SK-N-SH (cell line): ENCODE results near the gene KIF18A. TPM values are rescaled to one million over a fixed set of nuclear protein-coding genes. Genes with fewer than 3 reads are reported as not detected.

Experiments used
- CTCF ChIA-PET: fragments of 300-600, 350-600 bp; formaldehyde crosslinking; extraction: SDS; loops from one replicate; lab custom pipeline; 2021; lab: Yijun Ruan, JAX
- POLR2A ChIA-PET: fragments of 350-600 bp; sonication (Branson Sonifier 250); formaldehyde crosslinking; extraction: SDS; loops from one replicate; lab custom pipeline; 2020; ENCODE audit warnings: antibody characterized with exemption, inconsistent platforms; lab: Yijun Ruan, JAX
- DNase-seq: peaks from one replicate; pipeline ENCODE4 v3.0.0; 2012
- H2AFZ ChIP-seq: fragments of 200-600 bp; sonication (generic); 2 replicates; pipeline ENCODE4 v1.8.1; 2016; ENCODE audit warnings: antibody characterized with exemption, mild to moderate bottlenecking, low read depth
- H3F3A ChIP-seq: fragments of 200-600 bp; sonication (generic); replicated peaks from 2 replicates; pipeline ENCODE3; 2016; ENCODE audit warnings: antibody characterized with exemption, mild to moderate bottlenecking; ENCODE audit not compliant: insufficient read depth
- H3K27ac ChIP-seq, 2 experiments: fragments of 200-500 bp in 1 of 2; fragments of 200-600 bp in 1 of 2; sonication (Bioruptor generic) in 1 of 2; sonication (generic), shearing (Covaris generic) in 1 of 2; 2 replicates each; pipeline versions ENCODE4 v1.5.1 to v1.6.1; 2014 to 2016; ENCODE audit warnings: low read depth in 2 of 2, inconsistent platforms in 1 of 2, low read length in 1 of 2, mild to moderate bottlenecking in 1 of 2, mixed read lengths in 1 of 2
- H3K27me3 ChIP-seq: fragments of 200-600 bp; sonication (generic), shearing (Covaris generic); 2 replicates; pipeline ENCODE4 v1.6.1; 2016; ENCODE audit warnings: mixed run types; ENCODE audit not compliant: insufficient read depth
- H3K36me3 ChIP-seq, 2 experiments: fragments of 200-500 bp in 1 of 2; fragments of 200-600 bp in 1 of 2; sonication (Bioruptor generic) in 1 of 2; sonication (generic) in 1 of 2; replicated peaks in 1 of 2; 2 replicates each; pipeline versions ENCODE3 to v1.5.1; 2014 to 2016; ENCODE audit warnings: low read length in 1 of 2, mild to moderate bottlenecking in 1 of 2; ENCODE audit not compliant: insufficient read depth in 2 of 2, control insufficient read depth in 1 of 2
- H3K4me1 ChIP-seq, 2 experiments: fragments of 200-500 bp in 1 of 2; fragments of 200-600 bp in 1 of 2; sonication (Bioruptor generic) in 1 of 2; sonication (generic), shearing (Covaris generic) in 1 of 2; 2 replicates each; pipeline versions ENCODE4 v1.5.1 to v1.6.1; 2014 to 2016; ENCODE audit warnings: low read depth in 1 of 2, low read length in 1 of 2, mixed run types in 1 of 2; ENCODE audit not compliant: insufficient read depth in 2 of 2, control insufficient read depth in 1 of 2
- H3K4me2 ChIP-seq: fragments of 200-600 bp; sonication (generic), shearing (Covaris generic); 2 replicates; pipeline ENCODE4 v1.6.1; 2017; ENCODE audit warnings: mixed run types
- H3K4me3 ChIP-seq, 2 experiments: fragments of 200-500 bp in 1 of 2; fragments of 200-600 bp in 1 of 2; sonication (Bioruptor generic) in 1 of 2; sonication (generic), shearing (Covaris generic) in 1 of 2; 2 replicates each; pipeline versions ENCODE4 v1.5.1 to v1.8.1; 2014 to 2016; ENCODE audit warnings: low read depth in 2 of 2, inconsistent platforms in 1 of 2, low read length in 1 of 2, mild to moderate bottlenecking in 1 of 2, mixed read lengths in 1 of 2, moderate library complexity in 1 of 2
- H3K79me2 ChIP-seq: fragments of 200-600 bp; sonication (generic); 2 replicates; pipeline ENCODE4 v1.8.1; 2017; ENCODE audit warnings: mild to moderate bottlenecking; ENCODE audit not compliant: insufficient read depth
- H3K9ac ChIP-seq: fragments of 200-600 bp; sonication (generic); 2 replicates; pipeline ENCODE4 v1.6.1; 2017; ENCODE audit warnings: mixed run types
- H3K9me2 ChIP-seq: fragments of 200-600 bp; sonication (generic); 2 replicates; pipeline ENCODE4 v1.6.1; 2017; ENCODE audit warnings: mixed run types
- H3K9me3 ChIP-seq: fragments of 200-600 bp; sonication (generic); 2 replicates; pipeline ENCODE4 v1.6.1; 2017; ENCODE audit warnings: mixed run types, mild to moderate bottlenecking, moderate library complexity
- H4K20me1 ChIP-seq: fragments of 200-600 bp; sonication (generic); 2 replicates; pipeline ENCODE4 v1.6.1; 2017; ENCODE audit warnings: mild to moderate bottlenecking, mixed run types; ENCODE audit not compliant: insufficient read depth
- CTCF ChIP-seq: fragments of 200-600 bp; sonication (generic); IDR thresholded peaks from 2 replicates; pipeline ENCODE4 v1.6.1; 2017; ENCODE audit warnings: antibody characterized with exemption, mild to moderate bottlenecking, moderate library complexity
- ELF1 ChIP-seq: IDR thresholded peaks from 2 replicates; pipeline ENCODE4 v1.4.0; 2012
- EP300 ChIP-seq, 2 experiments: IDR thresholded peaks; 2 replicates each; pipeline versions ENCODE4 v1.4.0 to v1.6.1; 2012; ENCODE audit warnings: borderline replicate concordance in 1 of 2, low read depth in 1 of 2, low read length in 1 of 2
- FOSL2 ChIP-seq: IDR thresholded peaks from 2 replicates; pipeline ENCODE4 v1.4.0; 2012; ENCODE audit warnings: low read depth, mild to moderate bottlenecking, moderate library complexity, borderline replicate concordance
- FOXM1 ChIP-seq: IDR thresholded peaks from 2 replicates; pipeline ENCODE4 v1.4.0; 2012; ENCODE audit warnings: low read depth, mild to moderate bottlenecking
- IRF3 ChIP-seq: fragments of 150-350 bp; IDR thresholded peaks from 2 replicates; pipeline ENCODE4 v1.6.1; 2016; ENCODE audit warnings: mild to moderate bottlenecking, low read depth, low read length
- MEF2A ChIP-seq: IDR thresholded peaks from 2 replicates; pipeline ENCODE4 v1.4.0; 2012; ENCODE audit warnings: low read depth, borderline replicate concordance
- MXI1 ChIP-seq: IDR thresholded peaks from 2 replicates; pipeline ENCODE4 v1.6.1; 2012; ENCODE audit warnings: mild to moderate bottlenecking, low read depth, low read length, improper control_type of control experiment
- NFIC ChIP-seq: IDR thresholded peaks from 2 replicates; pipeline ENCODE4 v1.4.0; 2012; ENCODE audit warnings: borderline replicate concordance
- NRF1 ChIP-seq: IDR thresholded peaks from 2 replicates; pipeline ENCODE4 v1.6.1; 2012; ENCODE audit warnings: low read depth, mild to moderate bottlenecking, low read length
- PBX3 ChIP-seq: IDR thresholded peaks from 2 replicates; pipeline ENCODE4; 2012
- POLR2AphosphoS5 ChIP-seq: IDR thresholded peaks from 2 replicates; pipeline ENCODE4 v1.6.1; 2012; ENCODE audit warnings: low read depth, low read length
- RCOR1 ChIP-seq: fragments of 150-350 bp; IDR thresholded peaks from 2 replicates; pipeline ENCODE4 v1.6.1; 2017; ENCODE audit warnings: antibody characterized with exemption, low read length
- REST ChIP-seq: IDR thresholded peaks from 2 replicates; pipeline ENCODE4 v1.6.1; 2012; ENCODE audit warnings: mild to moderate bottlenecking, low read depth, low read length, moderate library complexity
- USF2 ChIP-seq: fragments of 150-350 bp; IDR thresholded peaks from 2 replicates; pipeline ENCODE4 v1.6.1; 2017; ENCODE audit warnings: antibody characterized with exemption, low read length, low read depth, borderline replicate concordance
- polyA plus RNA-seq, 3 experiments: library from polyadenylated mRNA; depleted of rRNA; stranded (reverse); fragments of >200 nt; gene quantifications; 2 replicates each; pipeline ENCODE4 v1.2.3, GENCODE V29; 2012

Gene KIF18A
- polyA plus RNA-seq, 1 of the 3 experiments (the other 2 are of a cell fraction), result 3.8 TPM

- TF ChIP-seq NFIC, result peak; percentile 44; the same call in 1 of the 2 replicates
Observed at GRCh38 chr11:28049338-28050216, 58.4 kb downstream of the KIF18A start (continued).

GRCh38 chr11:28048812-28049211, 59.1 kb downstream of the KIF18A start:
- Histone ChIP-seq H3K4me2 (no peak overlapping the region), H3K79me2 (no peaks in the 10 kb centered on the region), H3K27me3 (no peaks in the 10 kb centered on the region), H3F3A (peaks cover 21% of the 10 kb centered on the region), H2AFZ (no peak overlapping the region; the same call in 1 of the 2 replicates), H3K36me3 (peaks cover 4 to 16% of the 10 kb centered on the region in 2 experiments), H3K4me1 (peaks cover 0 to 14% of the 10 kb centered on the region in 2 experiments; a peak in 2 of 4 replicates), H3K9me2 (no peaks in the 10 kb centered on the region), H3K9ac (no peak overlapping the region), H3K9me3 (no peaks in the 10 kb centered on the region), H3K4me3 (no peak overlapping the region), H4K20me1 (no peaks in the 10 kb centered on the region), H3K27ac (peak overlapping the region; percentile 56 to 58; a peak in 3 of 4 replicates)
- no peak for DNase-seq
- POLR2A ChIA-PET, result no interaction called here
- TF ChIP-seq EP300 (IDR thresholded peaks at IDR 0.05; ENCODE audit: borderline replicate concordance in 1 of 2, low read depth in 1 of 2, low read length in 1 of 2), result no peak
- TF ChIP-seq FOXM1, result no peak
- no peak for TF ChIP-seq NRF1
- no peak for TF ChIP-seq RCOR1
- TF ChIP-seq MXI1, result no peak
- no peak for TF ChIP-seq REST
- TF ChIP-seq ELF1, result no peak
- TF ChIP-seq CTCF, result no peak
- TF ChIP-seq IRF3, result no peak
- TF ChIP-seq MEF2A, result no peak
- TF ChIP-seq USF2, result no peak
- no peak for TF ChIP-seq POLR2AphosphoS5
- no peak for TF ChIP-seq PBX3
- no peak for TF ChIP-seq FOSL2
- CTCF ChIA-PET, result no interaction called here
